Thymus (tissue), 14 donors: ENCODE data around the gene MECR. TPM values are rescaled to one million over a fixed set of nuclear protein-coding genes. Genes with fewer than 3 reads are reported as not detected.
A peak's percentile ranks its signal among the peaks of the same experiment; 100 is the strongest.

Experiments used
- DNase-seq, 9 donors: peaks; one replicate each; pipeline ENCODE4 v3.0.0-alpha.2; 2013; ENCODE audit warnings: low spot score in 9 of 9, low read depth in 6 of 9, missing footprints in 1 of 9
- H3K27ac ChIP-seq, 2 donors: one replicate each; pipeline ENCODE4 v1.5.1; 2013; ENCODE audit warnings: control low read depth in 1 of 2, low read depth in 1 of 2, low read length in 1 of 2, mild to moderate bottlenecking in 1 of 2, moderate library complexity in 1 of 2
- H3K27me3 ChIP-seq, 2 donors: one replicate each; pipeline ENCODE4 v1.5.1; 2013; ENCODE audit warnings: low read length in 1 of 2; ENCODE audit not compliant: control insufficient read depth in 2 of 2, insufficient read depth in 1 of 2
- H3K36me3 ChIP-seq, 2 donors: one replicate each; pipeline ENCODE4 v1.5.1; 2013; ENCODE audit warnings: low read length in 1 of 2, mild to moderate bottlenecking in 1 of 2, moderate library complexity in 1 of 2; ENCODE audit not compliant: control insufficient read depth in 2 of 2, insufficient read depth in 2 of 2
- H3K4me1 ChIP-seq, 2 donors: one replicate each; pipeline ENCODE4 v1.5.1; 2013; ENCODE audit warnings: low read length in 2 of 2; ENCODE audit not compliant: control insufficient read depth in 2 of 2, insufficient read depth in 2 of 2
- H3K4me3 ChIP-seq, 2 donors: one replicate each; pipeline ENCODE4 v1.5.1; 2013; ENCODE audit warnings: low read length in 2 of 2, control low read depth in 1 of 2, mild to moderate bottlenecking in 1 of 2
- H3K9me3 ChIP-seq, 2 donors: one replicate each; pipeline ENCODE4 v1.5.1; 2013; ENCODE audit warnings: low read length in 1 of 2, mild to moderate bottlenecking in 1 of 2; ENCODE audit not compliant: control insufficient read depth in 2 of 2, insufficient read depth in 1 of 2
- WGBS: extraction: QIAGEN DNeasy Blood & Tissue Kit; methylation state at CpG from one replicate; pipeline ENCODE4 v1.1.7; 2013; 5-methylcytosine and 5-hydroxymethylcytosine counted together
- long read RNA-seq, 10 donors: transcript quantifications; one replicate each; lab custom pipeline, GENCODE V29; 2026
- polyA plus RNA-seq: library from polyadenylated mRNA; stranded (reverse); fragments of 200-250 nt; gene quantifications from one replicate; pipeline ENCODE4 v1.2.3, GENCODE V29; 2013
- total RNA-seq: library from RNA; stranded (reverse); fragments of 120-200 nt; gene quantifications from one replicate; pipeline ENCODE4 v1.2.4, GENCODE V29; 2013
- donor health status: healthy.

Gene MECR
- total RNA-seq (14.3 TPM), polyA plus RNA-seq (16.5 TPM)
- long read RNA-seq, donor 1, partial matches to known transcripts = 0 of 1 reads
- long read RNA-seq, donor 1, other reads (novel, unspliced or antisense) = 0 of 1 reads
- long read RNA-seq, donor 2, transcript MECR-201 (10 exons, 1,353 nt) = major isoform, 6 of 7 reads
- long read RNA-seq, donor 2, partial matches to known transcripts = 0 of 7 reads
- long read RNA-seq, donor 2, other reads (novel, unspliced or antisense) = 0 of 7 reads
- long read RNA-seq, donor 3, transcript MECR-201 (10 exons, 1,353 nt) = major isoform, 5 of 6 reads
- long read RNA-seq, donor 3, partial matches to known transcripts = 0 of 6 reads
- long read RNA-seq, donor 3, other reads (novel, unspliced or antisense) = 0 of 6 reads
- long read RNA-seq, donor 4, partial matches to known transcripts = 0 of 1 reads
- long read RNA-seq, donor 4, other reads (novel, unspliced or antisense) = 0 of 1 reads
- long read RNA-seq, donor 5, transcript MECR-201 (10 exons, 1,353 nt) = major isoform, 5 of 6 reads
- long read RNA-seq, donor 5, partial matches to known transcripts = 0 of 6 reads
- long read RNA-seq, donor 5, other reads (novel, unspliced or antisense) = 0 of 6 reads
- long read RNA-seq, donor 6, transcript MECR-201 (10 exons, 1,353 nt) = major isoform, 5 of 6 reads
- long read RNA-seq, donor 6, partial matches to known transcripts = 0 of 6 reads
- long read RNA-seq, donor 6, other reads (novel, unspliced or antisense) = 0 of 6 reads
- long read RNA-seq, donor 7, partial matches to known transcripts = 0 of 2 reads
- long read RNA-seq, donor 7, other reads (novel, unspliced or antisense) = 0 of 2 reads
- long read RNA-seq, donor 8, partial matches to known transcripts = 0 of 2 reads
- long read RNA-seq, donor 8, other reads (novel, unspliced or antisense) = 0 of 2 reads
- long read RNA-seq, donor 9, partial matches to known transcripts = 0 of 1 reads
- long read RNA-seq, donor 9, other reads (novel, unspliced or antisense) = 0 of 1 reads
- long read RNA-seq, donor 10, partial matches to known transcripts = 0 of 1 reads
- long read RNA-seq, donor 10, other reads (novel, unspliced or antisense) = 0 of 1 reads

GRCh38 chr1:29230553-29231378 is at the start of gene MECR:
MECR (minus strand) TSS chr1:29230934; CDS start chr1:29230906, 28 bp downstream.
- 3% methylated on average over 52 of the region's 52 CpGs for WGBS
- peak within 1 kb of the TSS; percentile 60 to 61 for H3K4me3 ChIP-seq
- no peaks in the 10 kb centered on the region for H3K36me3 ChIP-seq
- H3K27ac ChIP-seq = peak within 1 kb of the TSS in 1 of 2 donors; percentile 21
- DNase-seq = peak; percentile 67 to 94 (median 84)
- peaks cover 8 to 17% of the 10 kb centered on the region in 2 donors for H3K27me3 ChIP-seq
- no peaks in the 10 kb centered on the region for H3K9me3 ChIP-seq
- peaks cover 4 to 14% of the 10 kb centered on the region in 2 donors for H3K4me1 ChIP-seq

- no peak for DNase-seq
- Histone ChIP-seq H3K4me1 (peaks cover 0 to 8% of the 10 kb centered on the region in 2 donors), H3K27me3 (no peaks in the 10 kb centered on the region), H3K4me3 (no peak overlapping the region), H3K27ac (no peak overlapping the region), H3K9me3 (no peaks in the 10 kb centered on the region), H3K36me3 (no peaks in the 10 kb centered on the region)
- WGBS = 95% methylated on average over 11 of the region's 11 CpGs
These were observed 49.2 kb upstream of the MECR start for GRCh38 chr1:29279951-29280391.

DNA sequence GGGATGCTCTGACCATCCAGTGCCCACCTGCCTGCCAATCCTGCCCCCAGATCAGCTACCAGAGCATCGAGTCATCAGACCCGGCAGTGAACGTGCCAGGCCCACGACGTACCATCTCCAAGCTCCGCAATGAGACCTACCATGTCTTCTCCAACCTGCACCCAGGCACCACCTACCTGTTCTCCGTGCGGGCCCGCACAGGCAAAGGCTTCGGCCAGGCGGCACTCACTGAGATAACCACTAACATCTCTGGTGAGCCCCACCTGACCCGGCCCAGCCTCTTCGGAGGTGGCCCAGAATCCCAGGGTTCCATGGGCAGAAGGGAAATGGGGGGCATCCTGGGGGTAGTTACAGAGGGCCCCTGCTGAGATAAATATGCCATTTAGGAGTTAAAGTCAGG is 48.7 kb upstream of the MECR start:
- no peak overlapping the region for H3K4me3 ChIP-seq
- H3K36me3 ChIP-seq = no peaks in the 10 kb centered on the region
- no peaks in the 10 kb centered on the region for H3K27me3 ChIP-seq
- H3K4me1 ChIP-seq = peaks cover 0 to 8% of the 10 kb centered on the region in 2 donors
- no peak overlapping the region for H3K27ac ChIP-seq
- no peaks in the 10 kb centered on the region for H3K9me3 ChIP-seq
- DNase-seq = no peak
- 97% methylated on average over 13 of the region's 13 CpGs for WGBS

GRCh38 chr1:29278124-29278523 is 47.4 kb upstream of the MECR start:
- H3K36me3 ChIP-seq = no peaks in the 10 kb centered on the region
- no peak overlapping the region for H3K4me3 ChIP-seq
- H3K9me3 ChIP-seq = no peaks in the 10 kb centered on the region
- H3K27ac ChIP-seq = no peak overlapping the region
- H3K4me1 ChIP-seq = peaks cover 0 to 3% of the 10 kb centered on the region in 2 donors
- no peak for DNase-seq
- WGBS = 74% methylated on average over 3 of the region's 3 CpGs
- no peaks in the 10 kb centered on the region for H3K27me3 ChIP-seq

GRCh38 chr1:29275435-29275834 is 44.7 kb upstream of the MECR start:
- WGBS = 97% methylated on average over 14 of the region's 14 CpGs
- H3K4me1 ChIP-seq = no peaks in the 10 kb centered on the region
- DNase-seq = no peak

DNA sequence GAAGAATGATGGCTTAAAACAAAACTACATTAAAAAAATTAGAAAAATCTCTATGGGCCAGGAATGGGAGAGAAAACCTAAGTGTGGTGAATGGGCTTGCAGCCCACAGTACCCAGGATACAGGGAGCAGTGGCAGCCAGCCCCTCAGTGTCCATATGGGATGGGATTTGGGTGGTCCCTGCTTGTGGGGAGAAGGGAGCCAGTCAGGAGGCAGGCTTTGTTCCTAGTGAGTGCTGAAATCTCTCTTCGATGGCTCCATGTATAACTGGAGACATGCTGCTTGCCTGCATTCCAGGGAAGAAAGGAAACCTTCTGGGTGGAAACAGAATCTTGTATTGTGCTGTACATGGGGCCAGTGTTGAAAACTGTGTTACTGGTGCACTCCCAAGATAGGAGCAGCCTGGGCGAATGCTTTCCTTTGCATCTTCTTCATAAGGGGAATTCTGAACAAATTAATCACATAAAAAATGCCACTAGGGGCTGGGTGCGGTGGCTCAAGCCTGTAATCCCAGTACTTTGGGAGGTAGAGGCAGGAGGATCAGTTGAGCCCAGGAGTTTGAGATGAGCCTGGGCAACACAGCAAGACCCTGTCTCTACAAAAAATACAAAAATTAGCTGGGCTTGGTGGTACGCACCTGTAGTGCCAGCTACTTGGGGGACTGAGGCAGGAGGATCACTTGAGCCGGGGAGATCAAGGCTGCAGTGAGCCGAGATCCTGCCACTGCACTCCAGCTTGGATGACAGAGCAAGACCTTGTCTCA is 41.6 kb upstream of the MECR start:
- no peak overlapping the region for H3K27ac ChIP-seq
- no peak for DNase-seq

More at GRCh38 chr1:29275435-29275834, 44.7 kb upstream of the MECR start:
- Histone ChIP-seq H3K27ac (no peak overlapping the region), H3K36me3 (no peaks in the 10 kb centered on the region), H3K27me3 (no peaks in the 10 kb centered on the region), H3K9me3 (no peaks in the 10 kb centered on the region), H3K4me3 (no peak overlapping the region)

DNA sequence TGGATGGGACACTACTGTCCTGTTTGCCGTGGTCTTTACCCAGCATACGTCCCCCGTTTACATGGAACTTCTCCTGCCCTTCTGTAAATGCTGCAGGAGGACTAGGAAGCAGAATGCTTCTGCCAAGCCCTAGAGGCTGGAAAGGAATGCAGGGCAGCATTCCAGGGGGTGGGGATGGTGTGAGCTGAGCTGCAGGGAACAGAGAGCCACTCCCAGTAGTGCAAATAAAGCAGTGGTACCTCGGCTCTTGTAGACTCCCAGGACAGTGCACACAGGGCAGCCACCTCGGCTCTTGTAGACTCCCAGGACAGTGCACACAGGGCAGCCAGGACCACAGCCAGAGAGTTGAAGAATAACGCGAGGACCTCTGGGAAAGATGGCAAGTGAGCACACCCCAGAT is 41.0 kb upstream of the MECR start:
- WGBS = 50% methylated on average over 7 of the region's 7 CpGs

More for the DNA sequence above, 41.6 kb upstream of the MECR start:
- H3K9me3 ChIP-seq = no peaks in the 10 kb centered on the region
- no peaks in the 10 kb centered on the region for H3K36me3 ChIP-seq
- peaks cover 0 to 1% of the 10 kb centered on the region in 2 donors for H3K27me3 ChIP-seq
- H3K4me1 ChIP-seq = no peaks in the 10 kb centered on the region
- WGBS = 87% methylated on average over 6 of the region's 6 CpGs
- no peak overlapping the region for H3K4me3 ChIP-seq

More for the DNA sequence above, 41.0 kb upstream of the MECR start:
- H3K9me3 ChIP-seq = no peaks in the 10 kb centered on the region
- H3K4me3 ChIP-seq = no peak overlapping the region
- no peak for DNase-seq
- peaks cover 0 to 2% of the 10 kb centered on the region in 2 donors for H3K27me3 ChIP-seq
- no peak overlapping the region for H3K27ac ChIP-seq
- no peaks in the 10 kb centered on the region for H3K4me1 ChIP-seq
- H3K36me3 ChIP-seq = no peaks in the 10 kb centered on the region
